Karpas-422 (cell line): ENCODE measurements around the gene CELF6. TPM values are rescaled to one million over a fixed set of nuclear protein-coding genes. Genes with fewer than 3 reads are reported as not detected.

ENCODE experiments used
- DNase-seq: peaks from one replicate; pipeline ENCODE4 v3.0.0-alpha.2; 2015
- H2AFZ ChIP-seq: fragments of 200-600 bp; sonication (generic); 2 replicates; pipeline ENCODE4 v1.6.1; 2014; ENCODE audit warnings: antibody characterized with exemption, low read length, mixed read lengths
- H3K27ac ChIP-seq: fragments of 200-600 bp; sonication (generic); 2 replicates; pipeline ENCODE4 v1.5.1; 2014; ENCODE audit warnings: mild to moderate bottlenecking, low read length, moderate library complexity
- H3K27me3 ChIP-seq: fragments of 200-600 bp; sonication (generic); 2 replicates; pipeline ENCODE4 v1.6.1; 2014; ENCODE audit warnings: low read length, mixed read lengths
- H3K36me3 ChIP-seq: fragments of 200-600 bp; sonication (generic); 2 replicates; pipeline ENCODE4 v1.6.1; 2014; ENCODE audit warnings: low read length, mixed read lengths; ENCODE audit not compliant: insufficient read depth
- H3K4me1 ChIP-seq: fragments of 200-600 bp; sonication (generic); 2 replicates; pipeline ENCODE4 v1.6.1; 2014; ENCODE audit warnings: mild to moderate bottlenecking, low read length, mixed read lengths
- H3K4me2 ChIP-seq: fragments of 200-600 bp; sonication (generic); 2 replicates; pipeline ENCODE4 v1.6.1; 2014; ENCODE audit warnings: low read length, low read depth, mild to moderate bottlenecking; ENCODE audit not compliant: poor library complexity, severe bottlenecking
- H3K4me3 ChIP-seq: fragments of 200-600 bp; sonication (generic); 2 replicates; pipeline ENCODE4 v1.5.1; 2014; ENCODE audit warnings: mild to moderate bottlenecking, antibody characterized with exemption, low read length, mixed read lengths
- H3K79me2 ChIP-seq: fragments of 200-600 bp; sonication (generic); 2 replicates; pipeline ENCODE4 v1.6.1; 2014; ENCODE audit warnings: mild to moderate bottlenecking, low read length, mixed read lengths
- H3K9ac ChIP-seq: fragments of 200-600 bp; sonication (generic); 2 replicates; pipeline ENCODE4 v1.6.0; 2014; ENCODE audit warnings: low read length
- H3K9me2 ChIP-seq: fragments of 200-600 bp; sonication (generic), shearing (Covaris generic); replicated peaks from 2 replicates; pipeline ENCODE4 v1.6.0; 2014; ENCODE audit warnings: mild to moderate bottlenecking, low read length, moderate library complexity; ENCODE audit not compliant: insufficient read depth
- H3K9me3 ChIP-seq: fragments of 300-700, 200-600 bp; sonication (generic); 2 replicates; pipeline ENCODE4 v1.6.1; 2014; ENCODE audit warnings: low read length, mixed read lengths
- H4K20me1 ChIP-seq: fragments of 200-600 bp; sonication (generic); 2 replicates; pipeline ENCODE4 v1.6.1; 2014; ENCODE audit warnings: mild to moderate bottlenecking, antibody characterized with exemption, low read length, low read depth; ENCODE audit not compliant: insufficient read depth
- total RNA-seq: library from RNA; depleted of rRNA; stranded (reverse); fragments of >200 nt; shearing (Covaris generic); gene quantifications from 2 replicates; pipeline ENCODE4 v1.2.3, GENCODE V29; 2014; ENCODE audit warnings: low replicate concordance; rRNA removed

The CELF6 gene
- 4.4 and 4.6 TPM in 2 replicates for total RNA-seq

DNA sequence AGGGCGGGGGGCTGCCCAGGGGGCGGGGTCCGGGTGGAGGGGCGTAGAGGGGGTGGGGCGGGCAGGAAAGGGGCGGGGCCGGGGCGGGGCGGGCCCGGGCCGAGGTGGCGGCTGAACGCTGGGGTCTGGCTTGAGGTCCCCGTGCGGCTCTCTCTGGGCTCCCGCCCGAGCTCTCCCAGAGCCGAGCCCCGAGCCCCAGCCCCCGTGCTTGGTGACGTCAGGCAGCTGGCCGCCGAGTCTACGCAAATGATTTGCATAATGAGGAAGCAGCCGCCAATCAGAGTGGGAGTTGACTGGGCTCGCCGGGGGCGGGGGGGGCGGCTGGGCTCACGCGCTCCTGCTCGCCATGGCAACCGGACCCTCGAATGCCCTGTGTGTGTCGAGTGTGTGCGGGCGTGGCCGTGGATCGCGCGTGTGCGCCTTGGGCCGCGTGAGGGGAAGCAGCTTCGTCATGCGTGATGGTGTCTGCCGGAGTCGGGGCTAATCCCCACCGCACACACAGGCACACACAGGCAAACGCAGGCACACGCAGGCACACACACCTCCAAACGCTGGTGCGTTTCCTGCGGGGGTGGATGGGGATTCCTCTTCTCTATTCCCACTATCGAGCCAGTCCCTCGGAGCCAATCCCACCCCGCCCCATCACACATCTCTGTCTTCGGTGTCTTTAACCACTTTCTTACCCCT, at the start of gene CELF6:
Gene CELF6 (minus strand): TSS at position 173 of the 687 bp plus-strand sequence. CDS start 283 bp downstream, outside the sequence.
- H3K27me3 ChIP-seq = no peaks in the 10 kb centered on the region
- H3K27ac ChIP-seq = no peak within 1 kb of the TSS
- no peaks in the 10 kb centered on the region for H3K36me3 ChIP-seq
- H3K4me3 ChIP-seq = peak within 1 kb of the TSS; percentile 63
- H3K79me2 ChIP-seq = no peaks in the 10 kb centered on the region
- peak within 1 kb of the TSS; percentile 56 for H3K9ac ChIP-seq
- H3K9me3 ChIP-seq = no peaks in the 10 kb centered on the region
- H4K20me1 ChIP-seq = no peaks in the 10 kb centered on the region; the same call in 1 of the 2 replicates
- H3K4me2 ChIP-seq = peak within 1 kb of the TSS; percentile 88
- no peaks in the 10 kb centered on the region for H3K9me2 ChIP-seq
- peak; percentile 92 for DNase-seq
- H3K4me1 ChIP-seq = peaks cover 10% of the 10 kb centered on the region
- H2AFZ ChIP-seq = peak within 1 kb of the TSS; percentile 56; the same call in 1 of the 2 replicates

GRCh38 chr15:72368899-72369298, 48.9 kb upstream of the CELF6 start:
- H3K79me2 ChIP-seq = peaks cover 90% of the 10 kb centered on the region
- H3K9me3 ChIP-seq = no peaks in the 10 kb centered on the region
- no peak overlapping the region for H3K4me2 ChIP-seq
- 0 out of 2 replicates have a peak, but pooled peaks cover 4% of the 10 kb centered on the region for H3K36me3 ChIP-seq
- H3K9ac ChIP-seq = no peak overlapping the region
- H3K9me2 ChIP-seq = no peaks in the 10 kb centered on the region
- no peaks in the 10 kb centered on the region for H4K20me1 ChIP-seq
- no peak for DNase-seq
- no peak overlapping the region for H3K4me3 ChIP-seq
- H3K27ac ChIP-seq = no peak overlapping the region
- no peaks in the 10 kb centered on the region for H3K27me3 ChIP-seq
- no peak overlapping the region for H2AFZ ChIP-seq
- peaks cover 11% of the 10 kb centered on the region for H3K4me1 ChIP-seq

DNA sequence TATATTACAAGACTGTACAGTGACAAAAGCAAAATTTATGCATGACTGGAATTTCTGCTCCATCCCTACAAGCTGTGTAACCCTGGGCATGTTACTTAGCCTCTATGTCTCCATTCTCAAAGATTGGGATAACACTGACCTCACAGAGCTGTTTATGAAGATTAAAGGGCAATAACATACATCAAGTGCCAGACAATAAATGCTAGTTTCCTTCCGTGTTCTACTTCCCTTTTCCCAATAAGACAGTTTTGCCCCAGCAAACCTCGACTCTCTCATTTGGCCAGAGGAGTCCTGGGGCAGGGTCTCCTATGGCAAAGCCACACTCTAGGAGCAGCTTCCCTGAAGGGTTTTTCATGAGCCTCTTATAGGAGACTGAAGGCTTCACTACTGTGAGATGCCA, 48.4 kb upstream of the CELF6 start:
- Histone ChIP-seq H3K4me2 (no peak overlapping the region), H3K79me2 (peaks cover 88% of the 10 kb centered on the region)

DNA sequence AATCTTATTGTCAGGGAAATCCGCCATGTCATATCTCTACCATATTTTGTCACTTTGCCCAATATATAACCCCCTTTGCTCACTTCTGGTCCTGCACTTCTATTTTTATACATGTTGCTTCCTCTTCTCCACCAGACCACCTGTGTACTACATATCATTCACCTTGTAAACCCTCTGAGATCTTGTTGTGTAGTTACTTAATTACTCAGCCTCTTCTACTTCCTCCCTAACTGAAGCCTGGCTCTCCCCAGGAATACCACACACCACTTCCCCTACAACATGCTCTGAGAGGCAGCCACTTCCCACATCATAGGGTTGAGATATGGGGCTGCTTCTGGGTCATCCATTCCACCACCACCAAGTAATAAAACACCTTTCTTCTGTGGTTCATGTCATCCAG, 45.9 kb upstream of the CELF6 start:
- H3K4me2 ChIP-seq = no peak overlapping the region
- H3K9me3 ChIP-seq = no peaks in the 10 kb centered on the region
- peaks cover 89% of the 10 kb centered on the region for H3K79me2 ChIP-seq
- no peak overlapping the region for H2AFZ ChIP-seq
- H3K4me3 ChIP-seq = no peak overlapping the region
- H3K27me3 ChIP-seq = no peaks in the 10 kb centered on the region
- no peak overlapping the region for H3K9ac ChIP-seq
- H3K36me3 ChIP-seq = no peaks in the 10 kb centered on the region
- no peaks in the 10 kb centered on the region for H4K20me1 ChIP-seq
- no peak for DNase-seq
- peaks cover 11% of the 10 kb centered on the region for H3K4me1 ChIP-seq
- H3K27ac ChIP-seq = no peak overlapping the region
- H3K9me2 ChIP-seq = no peaks in the 10 kb centered on the region

More for the DNA sequence above, 48.4 kb upstream of the CELF6 start:
- Histone ChIP-seq H3K9me2 (no peaks in the 10 kb centered on the region), H3K9me3 (no peaks in the 10 kb centered on the region), H3K4me3 (no peak overlapping the region), H3K9ac (no peak overlapping the region), H2AFZ (no peak overlapping the region), H3K4me1 (peaks cover 11% of the 10 kb centered on the region), H3K36me3 (0 out of 2 replicates have a peak, but pooled peaks cover 4% of the 10 kb centered on the region), H4K20me1 (no peaks in the 10 kb centered on the region), H3K27me3 (no peaks in the 10 kb centered on the region), H3K27ac (no peak overlapping the region)
- DNase-seq = no peak

GRCh38 chr15:72361176-72361575, 41.2 kb upstream of the CELF6 start:
- Histone ChIP-seq H3K27ac (no peak overlapping the region), H4K20me1 (no peaks in the 10 kb centered on the region; the same call in 1 of the 2 replicates), H3K4me3 (no peak overlapping the region), H3K4me1 (peaks cover 5% of the 10 kb centered on the region), H3K9me3 (no peaks in the 10 kb centered on the region), H3K4me2 (no peak overlapping the region), H3K36me3 (no peaks in the 10 kb centered on the region), H3K27me3 (no peaks in the 10 kb centered on the region), H3K79me2 (peaks cover 76% of the 10 kb centered on the region), H2AFZ (no peak overlapping the region), H3K9me2 (no peaks in the 10 kb centered on the region), H3K9ac (no peak overlapping the region)
- DNase-seq = no peak

GRCh38 chr15:72358650-72359171, 38.8 kb upstream of the CELF6 start:
- Histone ChIP-seq H3K9ac (no peak overlapping the region), H3K27me3 (no peaks in the 10 kb centered on the region), H3K4me3 (no peak overlapping the region), H3K9me3 (no peaks in the 10 kb centered on the region), H3K4me2 (no peak overlapping the region), H3K4me1 (no peaks in the 10 kb centered on the region), H3K79me2 (peaks cover 61% of the 10 kb centered on the region), H3K36me3 (no peaks in the 10 kb centered on the region), H3K27ac (no peak overlapping the region), H2AFZ (no peak overlapping the region), H3K9me2 (no peaks in the 10 kb centered on the region), H4K20me1 (no peaks in the 10 kb centered on the region; the same call in 1 of the 2 replicates)
- DNase-seq = no peak

DNA sequence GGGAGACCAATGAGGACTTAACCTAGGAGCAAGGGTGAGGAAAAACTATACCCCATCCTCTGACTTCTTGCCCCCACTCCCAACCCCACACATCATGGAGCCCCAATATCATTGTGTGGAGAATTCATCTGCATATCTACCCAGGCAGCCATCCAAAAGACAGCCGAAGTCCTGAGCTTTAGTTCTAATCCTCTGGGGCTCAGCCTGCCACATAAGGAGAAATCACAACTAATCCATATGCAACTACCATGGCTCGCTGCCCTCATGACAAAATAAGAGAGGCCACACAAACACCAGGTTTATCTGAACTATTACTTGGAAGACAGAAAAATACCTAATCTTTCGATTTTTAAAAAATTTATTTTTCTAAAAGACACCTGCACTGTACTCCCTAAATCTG, 38.2 kb upstream of the CELF6 start:
- Histone ChIP-seq H3K9me3 (no peaks in the 10 kb centered on the region), H3K9ac (no peak overlapping the region), H3K27ac (no peak overlapping the region), H3K4me2 (no peak overlapping the region), H4K20me1 (no peaks in the 10 kb centered on the region; the same call in 1 of the 2 replicates), H3K9me2 (no peaks in the 10 kb centered on the region), H2AFZ (no peak overlapping the region), H3K36me3 (no peaks in the 10 kb centered on the region), H3K27me3 (no peaks in the 10 kb centered on the region), H3K4me3 (no peak overlapping the region), H3K4me1 (no peaks in the 10 kb centered on the region), H3K79me2 (peaks cover 56% of the 10 kb centered on the region)
- no peak for DNase-seq

DNA sequence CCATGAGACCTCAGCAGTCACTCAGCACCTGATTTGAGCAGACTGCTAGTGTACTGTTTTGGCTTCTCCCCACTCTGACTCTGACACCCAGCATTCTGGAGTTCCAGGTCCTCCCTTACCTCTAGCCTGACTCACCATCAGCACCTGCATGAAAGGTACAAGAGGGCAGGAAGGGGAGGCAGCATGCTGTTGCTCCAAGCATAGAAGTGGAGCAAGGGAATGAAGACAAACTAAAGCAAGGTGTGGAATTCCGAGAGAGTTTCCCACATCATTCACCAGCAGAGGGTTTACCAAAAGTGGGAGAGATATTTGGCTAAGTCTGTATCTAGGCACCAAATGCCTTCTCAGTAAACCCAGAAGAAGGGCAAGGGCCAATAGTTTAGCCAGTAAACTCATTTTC, 34.5 kb upstream of the CELF6 start:
- no peak for DNase-seq
- H3K4me1 ChIP-seq = no peaks in the 10 kb centered on the region
- no peaks in the 10 kb centered on the region for H3K27me3 ChIP-seq
- no peaks in the 10 kb centered on the region for H3K9me2 ChIP-seq
- no peak overlapping the region for H3K4me2 ChIP-seq
- peaks cover 20% of the 10 kb centered on the region for H3K79me2 ChIP-seq
- no peaks in the 10 kb centered on the region; the same call in 1 of the 2 replicates for H4K20me1 ChIP-seq
- H3K9me3 ChIP-seq = no peaks in the 10 kb centered on the region
- H2AFZ ChIP-seq = no peak overlapping the region
- H3K36me3 ChIP-seq = peaks cover 9% of the 10 kb centered on the region; the same call in 1 of the 2 replicates
- H3K27ac ChIP-seq = no peak overlapping the region
- no peak overlapping the region for H3K4me3 ChIP-seq
- H3K9ac ChIP-seq = no peak overlapping the region
